Measurements from ENCODE around the gene CBR3.

CBR3 gene

GRCh38 chr21:36132696-36133095, 2.2 kb upstream of the CBR3 start (continued):
- TF ChIP-seq AEBP2 (tag by site-specific recombination; IDR thresholded peaks at IDR 0.05; ENCODE audit: borderline replicate concordance): no peak
- no peak for TF ChIP-seq ZBTB48 (tag by site-specific recombination; IDR thresholded peaks at IDR 0.05)
- no peak for TF ChIP-seq ZNF624 (tag by site-specific recombination; IDR thresholded peaks at IDR 0.05)
- no peak for TF ChIP-seq FEZF1 (tag by site-specific recombination; IDR thresholded peaks at IDR 0.05)
- TF ChIP-seq ZNF311 (tag by site-specific recombination; IDR thresholded peaks at IDR 0.05; ENCODE audit: borderline replicate concordance): no peak
- TF ChIP-seq ZNF530 (tag by site-specific recombination; IDR thresholded peaks at IDR 0.05; ENCODE audit: low read depth): no peak
- no peak for TF ChIP-seq REST (tag by site-specific recombination; IDR thresholded peaks at IDR 0.05)
- TF ChIP-seq ZNF555 (tag by site-specific recombination; conservative IDR thresholded peaks at IDR 0.05): no peak
- TF ChIP-seq ZBTB1 (tag by site-specific recombination; IDR thresholded peaks at IDR 0.05): no peak

GRCh38 chr21:36135391-36136102, 668 bp downstream of the CBR3 start:
- Histone ChIP-seq H3K36me3 (ENCODE audit: control insufficient read depth in 2 of 2, insufficient read depth in 1 of 2, low read length in 2 of 2) (peaks cover 3 to 5% of the 10 kb centered on the region in 2 experiments; a peak in 2 of 3 replicates), H3K4me1 (ENCODE audit: control insufficient read depth, insufficient read depth, low read length) (peaks cover 6% of the 10 kb centered on the region), H3K27ac (ENCODE audit: extremely low read depth, low read depth, low read length) (peak overlapping the region; percentile 71), H3K9me3 (ENCODE audit: control insufficient read depth, insufficient read depth, low read depth, low read length) (no peaks in the 10 kb centered on the region), H3K4me3 (ENCODE audit: low read depth, low read length) (peak overlapping the region; percentile 54)
- CTCF ChIA-PET: interaction anchor here (0.6 to 2.2 kb wide), 5 partner anchors 9 to 255 kb away, joined by 3 to 9 read pairs (median 3); no protein-coding TSS in a partner anchor
- POLR2A ChIA-PET: interaction anchor here (0.7 to 3.8 kb wide), 8 partner anchors 8 to 193 kb away, joined by 3 to 21 read pairs (median 6); partner anchors contain the start of genes CBR1 and MORC3
- TF ChIP-seq PATZ1 (tag by site-specific recombination; IDR thresholded peaks at IDR 0.05) (peak; percentile 93), ZNF2 (tag by site-specific recombination; IDR thresholded peaks at IDR 0.05) (0 out of 2 replicates have a peak, but pooled peaks have one; percentile 16), ZBTB11 (tag by site-specific recombination; conservative IDR thresholded peaks at IDR 0.05; ENCODE audit: low read depth) (peak; percentile 63), ZNF660 (tag by site-specific recombination; IDR thresholded peaks at IDR 0.05) (peak; percentile 73; the same call in 1 of the 2 replicates), FEZF1 (tag by site-specific recombination; IDR thresholded peaks at IDR 0.05) (no peak), ZFHX2 (tag by site-specific recombination; conservative IDR thresholded peaks at IDR 0.05) (peak; percentile 91), ZNF654 (tag by site-specific recombination; IDR thresholded peaks at IDR 0.05; ENCODE audit: low read depth) (no peak), ZNF704 (tag by site-specific recombination; IDR thresholded peaks at IDR 0.05) (no peak), ZNF707 (tag by site-specific recombination; IDR thresholded peaks at IDR 0.05) (no peak), ZNF26 (tag by site-specific recombination; IDR thresholded peaks at IDR 0.05) (no peak), ZNF184 (tag by site-specific recombination; IDR thresholded peaks at IDR 0.05) (0 out of 2 replicates have a peak, but pooled peaks have one; percentile 32), KLF1 (tag by site-specific recombination; IDR thresholded peaks at IDR 0.05) (peak; percentile 96), ZNF157 (tag by site-specific recombination; IDR thresholded peaks at IDR 0.05) (no peak), ZEB2 (tag by site-specific recombination; IDR thresholded peaks at IDR 0.05) (0 out of 2 replicates have a peak, but pooled peaks have one; percentile 74)
